WTC11 (cell line): ENCODE results near the gene SUCLG1. TPM values are rescaled to one million over a fixed set of nuclear protein-coding genes. Genes with fewer than 3 reads are reported as not detected.

Experiments
- ATAC-seq: fragments of 200-7000 bp; cut with Tn5 transposase; 2 replicates; pipeline ENCODE4 v1.10.0; 2021; ENCODE audit warnings: mild to moderate bottlenecking, moderate library complexity
- CTCF ChIA-PET: fragments of 300-600 bp; sonication (Branson Sonifier 250); formaldehyde crosslinking; loops from one replicate; lab custom pipeline; 2021; ENCODE audit warnings: antibody characterized with exemption; lab: Charles Lee
- POLR2A ChIA-PET: fragments of 350-600 bp; sonication (Branson Sonifier 250); formaldehyde crosslinking; loops from one replicate; lab custom pipeline; 2021; ENCODE audit warnings: antibody characterized with exemption; lab: Charles Lee
- DNase-seq: peaks from one replicate; pipeline ENCODE4 v3.0.0; 2021; ENCODE audit warnings: low spot score
- H3K27ac Mint-ChIP-seq: 2 replicates; pipeline ENCODE4 v1.8.0; 2021; ENCODE audit warnings: mixed read lengths
- H3K27me3 Mint-ChIP-seq: 2 replicates; pipeline ENCODE4 v1.8.0; 2021; ENCODE audit warnings: low read depth, mild to moderate bottlenecking, moderate library complexity, mixed read lengths
- H3K36me3 Mint-ChIP-seq: 2 replicates; pipeline ENCODE4 v1.8.0; 2021; ENCODE audit warnings: mixed read lengths
- H3K4me1 Mint-ChIP-seq: 2 replicates; pipeline ENCODE4 v1.8.0; 2022; ENCODE audit warnings: mixed read lengths
- H3K4me3 Mint-ChIP-seq: 2 replicates; pipeline ENCODE4 v1.8.0; 2021; ENCODE audit warnings: mild to moderate bottlenecking, moderate library complexity, mixed read lengths
- H3K9me3 Mint-ChIP-seq: 2 replicates; pipeline ENCODE4 v1.8.0; 2021; ENCODE audit warnings: mixed read lengths
- HMGA2 ChIP-seq: fragments of 250-450 bp; sonication (Bioruptor Pico); IDR thresholded peaks from 2 replicates; pipeline ENCODE4 v1.4.0; 2021; ENCODE audit warnings: mild to moderate bottlenecking, moderate library complexity
- JAZF1 ChIP-seq: fragments of 250-450 bp; sonication (Bioruptor Pico); IDR thresholded peaks from 2 replicates; pipeline ENCODE4 v1.9.0; 2021; ENCODE audit warnings: moderate library complexity, mild to moderate bottlenecking, inconsistent platforms
- MXD4 ChIP-seq: fragments of 250-450 bp; sonication (Bioruptor Pico); IDR thresholded peaks from 2 replicates; pipeline ENCODE4 v1.8.0; 2021; ENCODE audit warnings: mild to moderate bottlenecking, moderate library complexity, borderline replicate concordance
- SMAD3 ChIP-seq: sonication (generic); formaldehyde crosslinking; IDR thresholded peaks from 2 replicates; pipeline ENCODE4 v1.8.0; 2022; ENCODE audit warnings: missing genetic modification reagents, mild to moderate bottlenecking, borderline replicate concordance
- TEAD4 ChIP-seq: sonication (generic); formaldehyde crosslinking; IDR thresholded peaks from 2 replicates; pipeline ENCODE4 v1.8.0; 2022; ENCODE audit warnings: mild to moderate bottlenecking, missing genetic modification reagents
- ZNF138 ChIP-seq: sonication (generic); formaldehyde crosslinking; conservative IDR thresholded peaks from 2 replicates; pipeline ENCODE4 v1.8.1; 2022; ENCODE audit warnings: mild to moderate bottlenecking, moderate library complexity, missing genetic modification reagents
- total RNA-seq: library from RNA; stranded (reverse); gene quantifications from 3 replicates; pipeline ENCODE4 v1.2.3, GENCODE V29; 2021
- TF ChIP-seq, protein P1 (sequence below): sonication (generic); formaldehyde crosslinking; IDR thresholded peaks from 2 replicates; pipeline ENCODE4 v1.8.1; 2023; ENCODE audit warnings: mild to moderate bottlenecking, missing genetic modification reagents, borderline replicate concordance
- TF ChIP-seq, protein P2 (sequence below): sonication (generic); formaldehyde crosslinking; IDR thresholded peaks from 2 replicates; pipeline ENCODE4 v1.8.1; 2023; ENCODE audit warnings: mild to moderate bottlenecking, missing genetic modification reagents, moderate library complexity
- TF ChIP-seq, protein P3 (sequence below): sonication (generic); formaldehyde crosslinking; IDR thresholded peaks from 2 replicates; pipeline ENCODE4 v1.8.0; 2022; ENCODE audit warnings: mild to moderate bottlenecking, missing genetic modification reagents
- TF ChIP-seq, protein P4 (sequence below): sonication (generic); formaldehyde crosslinking; IDR thresholded peaks from 2 replicates; pipeline ENCODE4 v1.8.0; 2023; ENCODE audit warnings: missing genetic modification reagents, mild to moderate bottlenecking, borderline replicate concordance
- TF ChIP-seq, protein P5 (sequence below): sonication (generic); formaldehyde crosslinking; IDR thresholded peaks from 2 replicates; pipeline ENCODE4 v1.8.1; 2022; ENCODE audit warnings: low read depth, missing genetic modification reagents, borderline replicate concordance
- TF ChIP-seq, protein P6 (sequence below): sonication (generic); formaldehyde crosslinking; IDR thresholded peaks from 2 replicates; pipeline ENCODE4 v1.8.1; 2023; ENCODE audit warnings: mild to moderate bottlenecking, missing genetic modification reagents
- TF ChIP-seq, protein P7 (sequence below): fragments of 250-450 bp; sonication (Bioruptor Pico); IDR thresholded peaks from 2 replicates; pipeline ENCODE4 v1.9.0; 2021; ENCODE audit warnings: mild to moderate bottlenecking, borderline replicate concordance
- TF ChIP-seq, protein P8 (sequence below): fragments of 250-450 bp; sonication (Bioruptor Pico); IDR thresholded peaks from 2 replicates; pipeline ENCODE4 v1.8.0; 2021; ENCODE audit warnings: mild to moderate bottlenecking

SUCLG1 gene
- total RNA-seq, 1 experiment from 2014 or later: 52.4 TPM

DNA sequence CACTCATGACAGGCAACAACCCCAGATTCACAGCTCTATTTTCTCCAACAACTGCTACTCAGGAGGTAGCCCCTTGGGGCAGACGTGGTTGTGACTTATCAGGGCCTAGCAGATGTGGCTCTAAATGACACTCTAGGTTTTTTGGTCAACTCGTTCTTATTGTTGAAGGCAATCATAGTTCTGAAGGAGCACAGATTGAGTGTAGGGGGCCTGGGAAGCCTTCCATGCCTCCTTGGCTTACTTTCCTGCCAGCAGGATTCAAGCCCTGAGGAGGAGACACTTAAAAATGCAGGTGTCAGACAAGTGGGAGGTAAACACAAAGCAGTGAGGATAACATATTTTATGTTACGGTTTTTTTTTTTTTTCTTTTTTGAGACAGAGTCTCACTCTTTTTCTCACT, 23.5 kb upstream of the SUCLG1 start (continued):
- TF ChIP-seq, protein P1, sequence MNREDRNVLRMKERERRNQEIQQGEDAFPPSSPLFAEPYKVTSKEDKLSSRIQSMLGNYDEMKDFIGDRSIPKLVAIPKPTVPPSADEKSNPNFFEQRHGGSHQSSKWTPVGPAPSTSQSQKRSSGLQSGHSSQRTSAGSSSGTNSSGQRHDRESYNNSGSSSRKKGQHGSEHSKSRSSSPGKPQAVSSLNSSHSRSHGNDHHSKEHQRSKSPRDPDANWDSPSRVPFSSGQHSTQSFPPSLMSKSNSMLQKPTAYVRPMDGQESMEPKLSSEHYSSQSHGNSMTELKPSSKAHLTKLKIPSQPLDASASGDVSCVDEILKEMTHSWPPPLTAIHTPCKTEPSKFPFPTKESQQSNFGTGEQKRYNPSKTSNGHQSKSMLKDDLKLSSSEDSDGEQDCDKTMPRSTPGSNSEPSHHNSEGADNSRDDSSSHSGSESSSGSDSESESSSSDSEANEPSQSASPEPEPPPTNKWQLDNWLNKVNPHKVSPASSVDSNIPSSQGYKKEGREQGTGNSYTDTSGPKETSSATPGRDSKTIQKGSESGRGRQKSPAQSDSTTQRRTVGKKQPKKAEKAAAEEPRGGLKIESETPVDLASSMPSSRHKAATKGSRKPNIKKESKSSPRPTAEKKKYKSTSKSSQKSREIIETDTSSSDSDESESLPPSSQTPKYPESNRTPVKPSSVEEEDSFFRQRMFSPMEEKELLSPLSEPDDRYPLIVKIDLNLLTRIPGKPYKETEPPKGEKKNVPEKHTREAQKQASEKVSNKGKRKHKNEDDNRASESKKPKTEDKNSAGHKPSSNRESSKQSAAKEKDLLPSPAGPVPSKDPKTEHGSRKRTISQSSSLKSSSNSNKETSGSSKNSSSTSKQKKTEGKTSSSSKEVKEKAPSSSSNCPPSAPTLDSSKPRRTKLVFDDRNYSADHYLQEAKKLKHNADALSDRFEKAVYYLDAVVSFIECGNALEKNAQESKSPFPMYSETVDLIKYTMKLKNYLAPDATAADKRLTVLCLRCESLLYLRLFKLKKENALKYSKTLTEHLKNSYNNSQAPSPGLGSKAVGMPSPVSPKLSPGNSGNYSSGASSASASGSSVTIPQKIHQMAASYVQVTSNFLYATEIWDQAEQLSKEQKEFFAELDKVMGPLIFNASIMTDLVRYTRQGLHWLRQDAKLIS (CRISPR knock-in tag): no peak
- TF ChIP-seq, protein P2, sequence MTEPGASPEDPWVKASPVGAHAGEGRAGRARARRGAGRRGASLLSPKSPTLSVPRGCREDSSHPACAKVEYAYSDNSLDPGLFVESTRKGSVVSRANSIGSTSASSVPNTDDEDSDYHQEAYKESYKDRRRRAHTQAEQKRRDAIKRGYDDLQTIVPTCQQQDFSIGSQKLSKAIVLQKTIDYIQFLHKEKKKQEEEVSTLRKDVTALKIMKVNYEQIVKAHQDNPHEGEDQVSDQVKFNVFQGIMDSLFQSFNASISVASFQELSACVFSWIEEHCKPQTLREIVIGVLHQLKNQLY: no peak
- TF ChIP-seq TEAD4 (CRISPR knock-in tag) (no peak), SMAD3 (CRISPR knock-in tag) (no peak), JAZF1 (CRISPR knock-in tag) (no peak)
- TF ChIP-seq, protein P3, sequence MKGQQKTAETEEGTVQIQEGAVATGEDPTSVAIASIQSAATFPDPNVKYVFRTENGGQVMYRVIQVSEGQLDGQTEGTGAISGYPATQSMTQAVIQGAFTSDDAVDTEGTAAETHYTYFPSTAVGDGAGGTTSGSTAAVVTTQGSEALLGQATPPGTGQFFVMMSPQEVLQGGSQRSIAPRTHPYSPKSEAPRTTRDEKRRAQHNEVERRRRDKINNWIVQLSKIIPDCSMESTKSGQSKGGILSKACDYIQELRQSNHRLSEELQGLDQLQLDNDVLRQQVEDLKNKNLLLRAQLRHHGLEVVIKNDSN: no peak

DNA sequence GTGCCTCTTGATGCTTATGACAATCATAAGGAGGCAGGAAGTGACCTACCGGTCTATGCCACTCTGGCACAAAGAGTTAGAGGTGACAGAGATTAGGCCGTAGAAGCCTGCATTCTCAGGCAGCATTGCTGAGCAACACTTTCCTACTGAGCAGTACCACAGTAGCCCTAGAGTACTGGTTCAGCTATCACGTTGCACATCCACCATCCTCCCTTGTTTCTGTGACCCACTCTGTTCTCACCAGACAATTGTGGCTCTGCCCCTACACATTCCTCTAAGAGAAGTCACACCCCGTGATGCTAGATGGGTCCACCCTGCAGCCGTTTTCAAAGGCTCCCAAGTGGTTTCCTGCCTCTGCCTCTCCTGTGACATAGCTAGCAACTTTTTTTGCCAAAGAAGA, 22.6 kb upstream of the SUCLG1 start:
- H3K27me3 Mint-ChIP-seq: peaks cover 6% of the 10 kb centered on the region; the same call in 1 of the 2 replicates
- POLR2A ChIA-PET: no interaction called here

More for the DNA sequence above, 22.6 kb upstream of the SUCLG1 start:
- no peak for ATAC-seq
- Mint-ChIP-seq H3K27ac (no peak overlapping the region), H3K9me3 (peaks cover 21% of the 10 kb centered on the region), H3K4me1 (no peaks in the 10 kb centered on the region), H3K4me3 (no peak overlapping the region), H3K36me3 (peaks cover 13% of the 10 kb centered on the region)
- CTCF ChIA-PET: no interaction called here
- TF ChIP-seq, protein P4, sequence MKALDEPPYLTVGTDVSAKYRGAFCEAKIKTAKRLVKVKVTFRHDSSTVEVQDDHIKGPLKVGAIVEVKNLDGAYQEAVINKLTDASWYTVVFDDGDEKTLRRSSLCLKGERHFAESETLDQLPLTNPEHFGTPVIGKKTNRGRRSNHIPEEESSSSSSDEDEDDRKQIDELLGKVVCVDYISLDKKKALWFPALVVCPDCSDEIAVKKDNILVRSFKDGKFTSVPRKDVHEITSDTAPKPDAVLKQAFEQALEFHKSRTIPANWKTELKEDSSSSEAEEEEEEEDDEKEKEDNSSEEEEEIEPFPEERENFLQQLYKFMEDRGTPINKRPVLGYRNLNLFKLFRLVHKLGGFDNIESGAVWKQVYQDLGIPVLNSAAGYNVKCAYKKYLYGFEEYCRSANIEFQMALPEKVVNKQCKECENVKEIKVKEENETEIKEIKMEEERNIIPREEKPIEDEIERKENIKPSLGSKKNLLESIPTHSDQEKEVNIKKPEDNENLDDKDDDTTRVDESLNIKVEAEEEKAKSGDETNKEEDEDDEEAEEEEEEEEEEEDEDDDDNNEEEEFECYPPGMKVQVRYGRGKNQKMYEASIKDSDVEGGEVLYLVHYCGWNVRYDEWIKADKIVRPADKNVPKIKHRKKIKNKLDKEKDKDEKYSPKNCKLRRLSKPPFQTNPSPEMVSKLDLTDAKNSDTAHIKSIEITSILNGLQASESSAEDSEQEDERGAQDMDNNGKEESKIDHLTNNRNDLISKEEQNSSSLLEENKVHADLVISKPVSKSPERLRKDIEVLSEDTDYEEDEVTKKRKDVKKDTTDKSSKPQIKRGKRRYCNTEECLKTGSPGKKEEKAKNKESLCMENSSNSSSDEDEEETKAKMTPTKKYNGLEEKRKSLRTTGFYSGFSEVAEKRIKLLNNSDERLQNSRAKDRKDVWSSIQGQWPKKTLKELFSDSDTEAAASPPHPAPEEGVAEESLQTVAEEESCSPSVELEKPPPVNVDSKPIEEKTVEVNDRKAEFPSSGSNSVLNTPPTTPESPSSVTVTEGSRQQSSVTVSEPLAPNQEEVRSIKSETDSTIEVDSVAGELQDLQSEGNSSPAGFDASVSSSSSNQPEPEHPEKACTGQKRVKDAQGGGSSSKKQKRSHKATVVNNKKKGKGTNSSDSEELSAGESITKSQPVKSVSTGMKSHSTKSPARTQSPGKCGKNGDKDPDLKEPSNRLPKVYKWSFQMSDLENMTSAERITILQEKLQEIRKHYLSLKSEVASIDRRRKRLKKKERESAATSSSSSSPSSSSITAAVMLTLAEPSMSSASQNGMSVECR (CRISPR knock-in tag): no peak
- TF ChIP-seq, protein P5, sequence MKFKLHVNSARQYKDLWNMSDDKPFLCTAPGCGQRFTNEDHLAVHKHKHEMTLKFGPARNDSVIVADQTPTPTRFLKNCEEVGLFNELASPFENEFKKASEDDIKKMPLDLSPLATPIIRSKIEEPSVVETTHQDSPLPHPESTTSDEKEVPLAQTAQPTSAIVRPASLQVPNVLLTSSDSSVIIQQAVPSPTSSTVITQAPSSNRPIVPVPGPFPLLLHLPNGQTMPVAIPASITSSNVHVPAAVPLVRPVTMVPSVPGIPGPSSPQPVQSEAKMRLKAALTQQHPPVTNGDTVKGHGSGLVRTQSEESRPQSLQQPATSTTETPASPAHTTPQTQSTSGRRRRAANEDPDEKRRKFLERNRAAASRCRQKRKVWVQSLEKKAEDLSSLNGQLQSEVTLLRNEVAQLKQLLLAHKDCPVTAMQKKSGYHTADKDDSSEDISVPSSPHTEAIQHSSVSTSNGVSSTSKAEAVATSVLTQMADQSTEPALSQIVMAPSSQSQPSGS: no peak
- TF ChIP-seq MXD4 (CRISPR knock-in tag) (no peak), ZNF138 (no peak), HMGA2 (CRISPR knock-in tag) (no peak)
- TF ChIP-seq, protein P6, sequence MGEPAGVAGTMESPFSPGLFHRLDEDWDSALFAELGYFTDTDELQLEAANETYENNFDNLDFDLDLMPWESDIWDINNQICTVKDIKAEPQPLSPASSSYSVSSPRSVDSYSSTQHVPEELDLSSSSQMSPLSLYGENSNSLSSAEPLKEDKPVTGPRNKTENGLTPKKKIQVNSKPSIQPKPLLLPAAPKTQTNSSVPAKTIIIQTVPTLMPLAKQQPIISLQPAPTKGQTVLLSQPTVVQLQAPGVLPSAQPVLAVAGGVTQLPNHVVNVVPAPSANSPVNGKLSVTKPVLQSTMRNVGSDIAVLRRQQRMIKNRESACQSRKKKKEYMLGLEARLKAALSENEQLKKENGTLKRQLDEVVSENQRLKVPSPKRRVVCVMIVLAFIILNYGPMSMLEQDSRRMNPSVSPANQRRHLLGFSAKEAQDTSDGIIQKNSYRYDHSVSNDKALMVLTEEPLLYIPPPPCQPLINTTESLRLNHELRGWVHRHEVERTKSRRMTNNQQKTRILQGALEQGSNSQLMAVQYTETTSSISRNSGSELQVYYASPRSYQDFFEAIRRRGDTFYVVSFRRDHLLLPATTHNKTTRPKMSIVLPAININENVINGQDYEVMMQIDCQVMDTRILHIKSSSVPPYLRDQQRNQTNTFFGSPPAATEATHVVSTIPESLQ (CRISPR knock-in tag): no peak
- TF ChIP-seq, protein P7, sequence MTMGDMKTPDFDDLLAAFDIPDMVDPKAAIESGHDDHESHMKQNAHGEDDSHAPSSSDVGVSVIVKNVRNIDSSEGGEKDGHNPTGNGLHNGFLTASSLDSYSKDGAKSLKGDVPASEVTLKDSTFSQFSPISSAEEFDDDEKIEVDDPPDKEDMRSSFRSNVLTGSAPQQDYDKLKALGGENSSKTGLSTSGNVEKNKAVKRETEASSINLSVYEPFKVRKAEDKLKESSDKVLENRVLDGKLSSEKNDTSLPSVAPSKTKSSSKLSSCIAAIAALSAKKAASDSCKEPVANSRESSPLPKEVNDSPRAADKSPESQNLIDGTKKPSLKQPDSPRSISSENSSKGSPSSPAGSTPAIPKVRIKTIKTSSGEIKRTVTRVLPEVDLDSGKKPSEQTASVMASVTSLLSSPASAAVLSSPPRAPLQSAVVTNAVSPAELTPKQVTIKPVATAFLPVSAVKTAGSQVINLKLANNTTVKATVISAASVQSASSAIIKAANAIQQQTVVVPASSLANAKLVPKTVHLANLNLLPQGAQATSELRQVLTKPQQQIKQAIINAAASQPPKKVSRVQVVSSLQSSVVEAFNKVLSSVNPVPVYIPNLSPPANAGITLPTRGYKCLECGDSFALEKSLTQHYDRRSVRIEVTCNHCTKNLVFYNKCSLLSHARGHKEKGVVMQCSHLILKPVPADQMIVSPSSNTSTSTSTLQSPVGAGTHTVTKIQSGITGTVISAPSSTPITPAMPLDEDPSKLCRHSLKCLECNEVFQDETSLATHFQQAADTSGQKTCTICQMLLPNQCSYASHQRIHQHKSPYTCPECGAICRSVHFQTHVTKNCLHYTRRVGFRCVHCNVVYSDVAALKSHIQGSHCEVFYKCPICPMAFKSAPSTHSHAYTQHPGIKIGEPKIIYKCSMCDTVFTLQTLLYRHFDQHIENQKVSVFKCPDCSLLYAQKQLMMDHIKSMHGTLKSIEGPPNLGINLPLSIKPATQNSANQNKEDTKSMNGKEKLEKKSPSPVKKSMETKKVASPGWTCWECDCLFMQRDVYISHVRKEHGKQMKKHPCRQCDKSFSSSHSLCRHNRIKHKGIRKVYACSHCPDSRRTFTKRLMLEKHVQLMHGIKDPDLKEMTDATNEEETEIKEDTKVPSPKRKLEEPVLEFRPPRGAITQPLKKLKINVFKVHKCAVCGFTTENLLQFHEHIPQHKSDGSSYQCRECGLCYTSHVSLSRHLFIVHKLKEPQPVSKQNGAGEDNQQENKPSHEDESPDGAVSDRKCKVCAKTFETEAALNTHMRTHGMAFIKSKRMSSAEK (CRISPR knock-in tag): no peak
- TF ChIP-seq, protein P8, sequence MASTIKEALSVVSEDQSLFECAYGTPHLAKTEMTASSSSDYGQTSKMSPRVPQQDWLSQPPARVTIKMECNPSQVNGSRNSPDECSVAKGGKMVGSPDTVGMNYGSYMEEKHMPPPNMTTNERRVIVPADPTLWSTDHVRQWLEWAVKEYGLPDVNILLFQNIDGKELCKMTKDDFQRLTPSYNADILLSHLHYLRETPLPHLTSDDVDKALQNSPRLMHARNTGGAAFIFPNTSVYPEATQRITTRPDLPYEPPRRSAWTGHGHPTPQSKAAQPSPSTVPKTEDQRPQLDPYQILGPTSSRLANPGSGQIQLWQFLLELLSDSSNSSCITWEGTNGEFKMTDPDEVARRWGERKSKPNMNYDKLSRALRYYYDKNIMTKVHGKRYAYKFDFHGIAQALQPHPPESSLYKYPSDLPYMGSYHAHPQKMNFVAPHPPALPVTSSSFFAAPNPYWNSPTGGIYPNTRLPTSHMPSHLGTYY (CRISPR knock-in tag): no peak
- no peak for DNase-seq
